NT2/D1 (cell line): ENCODE results near the gene TPD52L2.

Experiments
- SUZ12 ChIP-seq: IDR thresholded peaks from 2 replicates; pipeline ENCODE4 v1.6.1; 2011; ENCODE audit not compliant: insufficient read length, insufficient read depth; ENCODE audit errors: extremely low read depth
- ZNF274 ChIP-seq: IDR thresholded peaks from 2 replicates; pipeline ENCODE4 v1.6.1; 2011; ENCODE audit warnings: mild to moderate bottlenecking, low read depth, low read length

GRCh38 chr20:63829603-63829944 is 35.5 kb upstream of the TPD52L2 start:
- no peak for TF ChIP-seq ZNF274
- no peak for TF ChIP-seq SUZ12
